Measurements from ENCODE around the gene AMBRA1.

The AMBRA1 gene

GRCh38 chr11:46593550-46594373 is at the start of gene AMBRA1:
AMBRA1 (minus strand) TSS chr11:46594023; CDS start chr11:46548380, 45,643 bp downstream.
- DNase-seq (ENCODE audit: low spot score): peak; percentile 93

GRCh38 chr11:46643531-46643930 is 49.7 kb upstream of the AMBRA1 start:
- DNase-seq (ENCODE audit: low spot score): no peak

- no peak for DNase-seq (ENCODE audit: low spot score)
Measured at GRCh38 chr11:46642627-46643335, 49.0 kb upstream of the AMBRA1 start.

GRCh38 chr11:46641639-46642038 is 47.8 kb upstream of the AMBRA1 start:
- no peak for DNase-seq (ENCODE audit: low spot score)

GRCh38 chr11:46640036-46640788 is 46.4 kb upstream of the AMBRA1 start:
- no peak for DNase-seq (ENCODE audit: low spot score)

- no peak for DNase-seq (ENCODE audit: low spot score)
Measured at GRCh38 chr11:46639197-46639839, 45.5 kb upstream of the AMBRA1 start.

- DNase-seq (ENCODE audit: low spot score): no peak
Measured at GRCh38 chr11:46637546-46637945, 43.7 kb upstream of the AMBRA1 start.

- no peak for DNase-seq (ENCODE audit: low spot score)
Measured at GRCh38 chr11:46635557-46636139, 41.8 kb upstream of the AMBRA1 start.

- no peak for DNase-seq (ENCODE audit: low spot score)
Measured at GRCh38 chr11:46633291-46634217, 39.7 kb upstream of the AMBRA1 start.

- DNase-seq (ENCODE audit: low spot score): no peak
Measured at GRCh38 chr11:46632502-46632901, 38.7 kb upstream of the AMBRA1 start.

GRCh38 chr11:46631676-46632075 is 37.9 kb upstream of the AMBRA1 start:
- no peak for DNase-seq (ENCODE audit: low spot score)

GRCh38 chr11:46630237-46630636 is 36.4 kb upstream of the AMBRA1 start:
- no peak for DNase-seq (ENCODE audit: low spot score)

GRCh38 chr11:46628961-46629360 is 35.1 kb upstream of the AMBRA1 start:
- DNase-seq (ENCODE audit: low spot score): no peak

- DNase-seq (ENCODE audit: low spot score): no peak
Measured at GRCh38 chr11:46625406-46625805, 31.6 kb upstream of the AMBRA1 start.

- no peak for DNase-seq (ENCODE audit: low spot score)
Measured at GRCh38 chr11:46618837-46619236, 25.0 kb upstream of the AMBRA1 start.

GRCh38 chr11:46617972-46618314 is 24.1 kb upstream of the AMBRA1 start:
- DNase-seq (ENCODE audit: low spot score): no peak

- DNase-seq (ENCODE audit: low spot score): peak; percentile 94
Measured at GRCh38 chr11:46617134-46617971, 23.5 kb upstream of the AMBRA1 start, which contains the start of the genes ATG13 and HARBI1. ATG13 (plus strand) TSS chr11:46617553; CDS start chr11:46644292, 26,739 bp downstream. HARBI1 (minus strand) TSS chr11:46617227; CDS start chr11:46616237, 990 bp downstream.

GRCh38 chr11:46616551-46617133 is 22.8 kb upstream of the AMBRA1 start:
- DNase-seq (ENCODE audit: low spot score): no peak

GRCh38 chr11:46615756-46616155 is 21.9 kb upstream of the AMBRA1 start:
- no peak for DNase-seq (ENCODE audit: low spot score)
